GM12878 (cell line): ENCODE data around the gene FOSB. TPM values are rescaled to one million over a fixed set of nuclear protein-coding genes. Genes with fewer than 3 reads are reported as not detected.

Experiments used
- ATAC-seq: fragments of 200-7000 bp; cut with Tn5 transposase; 3 replicates; pipeline ENCODE4 v1.9.1; 2020; ENCODE audit warnings: mild to moderate bottlenecking, moderate library complexity
- BruUV-seq: library from RNA; stranded (reverse); fragments of 400-500 nt; replicated peaks from 2 replicates; lab custom pipeline; 2021; lab: Mats Ljungman, UMichigan
- CTCF ChIA-PET: fragments of 300-600 bp; sonication (Branson Sonifier 250); formaldehyde crosslinking; extraction: SDS; loops from one replicate; lab custom pipeline; 2021; ENCODE audit warnings: inconsistent platforms; lab: Yijun Ruan, JAX
- POLR2A ChIA-PET: fragments of 350-600 bp; formaldehyde crosslinking; extraction: SDS; loops from one replicate; lab custom pipeline; 2021; ENCODE audit warnings: inconsistent platforms; lab: Charles Lee
- RAD21 ChIA-PET: fragments of 300-600 bp; sonication (Branson Sonifier 250); formaldehyde crosslinking; loops from one replicate; lab custom pipeline; 2023; ENCODE audit warnings: antibody characterized with exemption; ENCODE audit not compliant: unreplicated experiment; lab: Charles Lee
- SMC1A ChIA-PET: fragments of 300-600 bp; sonication (Branson Sonifier 250); formaldehyde crosslinking; loops from one replicate; lab custom pipeline; 2023; ENCODE audit not compliant: unreplicated experiment, uncharacterized antibody; lab: Charles Lee
- DNase-seq: peaks from one replicate; pipeline ENCODE4 v3.0.0-alpha.2; 2011; ENCODE audit warnings: low read depth, low spot score
- FAIRE-seq: peaks from 3 replicates; lab custom pipeline; 2011; peaks lifted over from hg19 to GRCh38; lab: Jason Lieb, UNC
- H2AFZ ChIP-seq: 2 replicates; pipeline ENCODE4 v1.6.0; 2011; ENCODE audit warnings: low read depth, low read length, control low read depth; ENCODE audit not compliant: control insufficient read depth
- H3K27ac ChIP-seq: 2 replicates; pipeline ENCODE4 v1.5.1; 2011; ENCODE audit warnings: control low read depth; ENCODE audit not compliant: control insufficient read depth, insufficient read depth
- H3K27me3 ChIP-seq, 2 experiments: replicated peaks in 1 of 2; 2 replicates each; pipeline versions ENCODE4 v1.6.0 to v1.6.1; 2011; ENCODE audit warnings: low read length in 1 of 2; ENCODE audit not compliant: control insufficient read depth in 2 of 2, insufficient read depth in 2 of 2
- H3K36me3 ChIP-seq, 2 experiments: 2 replicates each; pipeline ENCODE4 v1.5.1; 2011; ENCODE audit warnings: low read length in 1 of 2; ENCODE audit not compliant: control insufficient read depth in 2 of 2, insufficient read depth in 2 of 2
- H3K4me1 ChIP-seq: 2 replicates; pipeline ENCODE4 v1.6.1; 2011; ENCODE audit warnings: mild to moderate bottlenecking, low read length, moderate library complexity, mixed read lengths; ENCODE audit not compliant: control insufficient read depth, insufficient read depth
- H3K4me2 ChIP-seq: 2 replicates; pipeline ENCODE4 v1.6.0; 2011; ENCODE audit warnings: control low read depth; ENCODE audit not compliant: control insufficient read depth, insufficient read depth
- H3K4me3 ChIP-seq: fragments of 200-600 bp; sonication (generic); 2 replicates; pipeline ENCODE4 v1.5.1; 2016
- H3K79me2 ChIP-seq: 2 replicates; pipeline ENCODE4 v1.6.0; 2011; ENCODE audit warnings: low read length; ENCODE audit not compliant: control insufficient read depth, insufficient read depth
- H3K9ac ChIP-seq: 2 replicates; pipeline ENCODE4 v1.8.0; 2011; ENCODE audit warnings: low read length, control low read depth, mixed read lengths; ENCODE audit not compliant: control insufficient read depth, insufficient read depth
- H3K9me3 ChIP-seq: replicated peaks from 3 replicates; pipeline ENCODE4 v1.5.1; 2011; ENCODE audit warnings: mild to moderate bottlenecking, low read length; ENCODE audit not compliant: control insufficient read depth, insufficient read depth
- H4K20me1 ChIP-seq: 2 replicates; pipeline ENCODE4 v1.6.0; 2011; ENCODE audit not compliant: control insufficient read depth, insufficient read depth
- BRCA1 ChIP-seq: IDR thresholded peaks from 2 replicates; pipeline ENCODE4 v1.6.1; 2011; ENCODE audit warnings: low read depth, low read length, improper control_type of control experiment
- CBFB ChIP-seq: IDR thresholded peaks from 2 replicates; pipeline ENCODE4 v1.6.1; 2016; ENCODE audit warnings: antibody characterized with exemption, low read depth
- EZH2 ChIP-seq: IDR thresholded peaks from 2 replicates; pipeline ENCODE4 v1.6.1; 2012; ENCODE audit warnings: low read depth, mild to moderate bottlenecking, control low read depth, inconsistent platforms, low read length, borderline replicate concordance; ENCODE audit not compliant: control insufficient read depth
- NR2C1 ChIP-seq: fragments of 450-650 bp; IDR thresholded peaks from 2 replicates; pipeline ENCODE4 v1.6.1; 2017; ENCODE audit warnings: antibody characterized with exemption, mild to moderate bottlenecking, moderate library complexity
- POU2F2 ChIP-seq: IDR thresholded peaks from 3 replicates; pipeline ENCODE4 v1.6.1; 2011; ENCODE audit warnings: low read depth, mild to moderate bottlenecking, low read length, borderline replicate concordance
- RAD21 ChIP-seq: IDR thresholded peaks from 2 replicates; pipeline ENCODE4 v1.6.1; 2011; ENCODE audit warnings: mild to moderate bottlenecking, low read depth, low read length, moderate library complexity; ENCODE audit not compliant: insufficient read depth
- WGBS: methylation state at CpG from one replicate; pipeline ENCODE4 v1.1.6; 2016; ENCODE audit warnings: low lambda C conversion rate; ENCODE audit not compliant: insufficient replicate concordance, insufficient coverage; ENCODE audit errors: missing lambda C conversion rate; 5-methylcytosine and 5-hydroxymethylcytosine counted together
- in situ Hi-C: fragments of 300-500 bp; cut with MboI; formaldehyde crosslinking; loops from 9 replicates; pipeline ENCODE4 v1.14.3; 2018; ENCODE audit warnings: mixed read lengths
- intact Hi-C: fragments of 100-400 bp; cut with micrococcal nuclease; formaldehyde crosslinking; loops from one replicate; pipeline ENCODE4 v1.14.2; 2022; ENCODE audit not compliant: unreplicated experiment
- polyA plus RNA-seq, 11 experiments: library from polyadenylated mRNA; depleted of rRNA in 4 of 11; unstranded in 6 of 11; stranded (reverse) in 5 of 11; fragments of >200 nt; fragmentation: Nextera tagmentation in 4 of 11; fragmentation: Illumina TruSeq in 1 of 11; extraction: Ambion mirVana in 4 of 11; extraction: Trizol in 1 of 11; gene quantifications; 1 replicate in 1 of 11; 2 replicates in 10 of 11; pipeline versions ENCODE4 v1.2.1 to v1.2.3, GENCODE V29; 2011 to 2016; ENCODE audit warnings: inconsistent platforms in 2 of 11, missing spikeins in 2 of 11, low read depth in 1 of 11
- total RNA-seq, 4 experiments: library from RNA; depleted of rRNA in 3 of 4; stranded (reverse); fragments of >200 nt in 3 of 4; fragmentation: Illumina TruSeq in 1 of 4; extraction: Trizol in 1 of 4; gene quantifications; 2 replicates each; pipeline versions ENCODE4 v1.2.1 to v1.2.3, GENCODE V29; 2013 to 2021
- TF ChIP-seq, protein P1 (sequence below): IDR thresholded peaks from 2 replicates; pipeline ENCODE4 v1.6.1; 2011; ENCODE audit warnings: mild to moderate bottlenecking, low read depth, low read length, moderate library complexity; ENCODE audit not compliant: insufficient replicate concordance
- TF ChIP-seq, protein P2 (sequence below): fragments of 150-350 bp; IDR thresholded peaks from 2 replicates; pipeline ENCODE4 v1.6.1; 2014; ENCODE audit warnings: mild to moderate bottlenecking, low read depth, low read length
- TF ChIP-seq, protein P3 (sequence below): IDR thresholded peaks from 2 replicates; pipeline ENCODE4 v1.6.1; 2012; ENCODE audit warnings: low read depth, low read length, improper control_type of control experiment

FOSB gene
- total and polyA plus RNA-seq, 10 of the 15 experiments (the other 5 are each of a cell fraction or from before 2014, with no cell fraction given): 0.06 to 0.56 (median 0.26) TPM

DNA sequence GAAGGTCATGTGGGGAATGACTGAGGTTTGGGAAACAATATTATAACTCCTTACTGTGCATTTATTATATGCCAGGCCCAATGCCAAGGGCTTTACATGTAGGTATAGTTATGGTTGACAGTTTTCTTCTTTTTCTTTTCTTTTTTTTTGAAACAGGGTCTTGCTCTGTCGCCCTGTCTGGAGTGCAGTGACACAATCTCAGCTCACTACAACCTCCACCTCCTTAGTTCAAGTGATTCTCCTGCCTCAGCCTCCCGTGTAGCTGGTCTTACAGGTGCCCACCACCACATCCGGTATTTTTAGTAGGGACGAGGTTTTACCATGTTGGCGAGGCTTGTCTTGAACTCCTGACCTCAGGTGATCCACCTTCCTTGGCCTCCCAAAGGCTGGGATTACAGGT lies 15.2 kb downstream of the FOSB start:
- Histone ChIP-seq H3K9me3 (no peaks in the 10 kb centered on the region), H3K36me3 (no peaks in the 10 kb centered on the region), H3K27me3 (no peaks in the 10 kb centered on the region), H3K27ac (no peak overlapping the region), H3K79me2 (no peaks in the 10 kb centered on the region), H3K9ac (no peak overlapping the region), H3K4me2 (no peak overlapping the region), H3K4me1 (peaks cover 4% of the 10 kb centered on the region), H2AFZ (no peak overlapping the region), H3K4me3 (no peak overlapping the region), H4K20me1 (no peaks in the 10 kb centered on the region)
- RAD21 ChIA-PET: interaction anchor here (1.5 kb wide), 1 partner anchor 159 kb away, joined by 3 read pairs; no protein-coding TSS in a partner anchor
- no TSS peak for BruUV-seq
- CTCF ChIA-PET: interaction anchor here (0.6 to 0.7 kb wide), 2 partner anchors 40 to 67 kb away, joined by 3 read pairs; no protein-coding TSS in a partner anchor
- POLR2A ChIA-PET: interaction anchor here (1.2 kb wide), 1 partner anchor 25 kb away, joined by 3 read pairs; no protein-coding TSS in a partner anchor
- FAIRE-seq (no peak), ATAC-seq (no peak), DNase-seq (no peak)
- in situ Hi-C loops: no loop called here
- intact Hi-C loops: loop anchor here (10.0 kb wide), 1 partner anchor 388 kb away; the partner anchor contains the start of gene PPP1R37
- 29% methylated on average over 5 of the region's 5 CpGs for WGBS
- TF ChIP-seq EZH2 (no peak), CBFB (no peak), POU2F2 (no peak), BRCA1 (no peak), NR2C1 (no peak), RAD21 (no peak)
- TF ChIP-seq, protein P1, sequence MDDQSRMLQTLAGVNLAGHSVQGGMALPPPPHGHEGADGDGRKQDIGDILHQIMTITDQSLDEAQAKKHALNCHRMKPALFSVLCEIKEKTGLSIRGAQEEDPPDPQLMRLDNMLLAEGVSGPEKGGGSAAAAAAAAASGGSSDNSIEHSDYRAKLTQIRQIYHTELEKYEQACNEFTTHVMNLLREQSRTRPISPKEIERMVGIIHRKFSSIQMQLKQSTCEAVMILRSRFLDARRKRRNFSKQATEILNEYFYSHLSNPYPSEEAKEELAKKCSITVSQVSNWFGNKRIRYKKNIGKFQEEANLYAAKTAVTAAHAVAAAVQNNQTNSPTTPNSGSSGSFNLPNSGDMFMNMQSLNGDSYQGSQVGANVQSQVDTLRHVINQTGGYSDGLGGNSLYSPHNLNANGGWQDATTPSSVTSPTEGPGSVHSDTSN: no peak
- TF ChIP-seq, protein P2, sequence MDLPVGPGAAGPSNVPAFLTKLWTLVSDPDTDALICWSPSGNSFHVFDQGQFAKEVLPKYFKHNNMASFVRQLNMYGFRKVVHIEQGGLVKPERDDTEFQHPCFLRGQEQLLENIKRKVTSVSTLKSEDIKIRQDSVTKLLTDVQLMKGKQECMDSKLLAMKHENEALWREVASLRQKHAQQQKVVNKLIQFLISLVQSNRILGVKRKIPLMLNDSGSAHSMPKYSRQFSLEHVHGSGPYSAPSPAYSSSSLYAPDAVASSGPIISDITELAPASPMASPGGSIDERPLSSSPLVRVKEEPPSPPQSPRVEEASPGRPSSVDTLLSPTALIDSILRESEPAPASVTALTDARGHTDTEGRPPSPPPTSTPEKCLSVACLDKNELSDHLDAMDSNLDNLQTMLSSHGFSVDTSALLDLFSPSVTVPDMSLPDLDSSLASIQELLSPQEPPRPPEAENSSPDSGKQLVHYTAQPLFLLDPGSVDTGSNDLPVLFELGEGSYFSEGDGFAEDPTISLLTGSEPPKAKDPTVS: no peak
- TF ChIP-seq, protein P3, sequence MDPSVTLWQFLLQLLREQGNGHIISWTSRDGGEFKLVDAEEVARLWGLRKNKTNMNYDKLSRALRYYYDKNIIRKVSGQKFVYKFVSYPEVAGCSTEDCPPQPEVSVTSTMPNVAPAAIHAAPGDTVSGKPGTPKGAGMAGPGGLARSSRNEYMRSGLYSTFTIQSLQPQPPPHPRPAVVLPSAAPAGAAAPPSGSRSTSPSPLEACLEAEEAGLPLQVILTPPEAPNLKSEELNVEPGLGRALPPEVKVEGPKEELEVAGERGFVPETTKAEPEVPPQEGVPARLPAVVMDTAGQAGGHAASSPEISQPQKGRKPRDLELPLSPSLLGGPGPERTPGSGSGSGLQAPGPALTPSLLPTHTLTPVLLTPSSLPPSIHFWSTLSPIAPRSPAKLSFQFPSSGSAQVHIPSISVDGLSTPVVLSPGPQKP: no peak
- SMC1A ChIA-PET: no interaction called here
